Measurements from ENCODE around the gene SAMD14.

SAMD14 gene

DNA sequence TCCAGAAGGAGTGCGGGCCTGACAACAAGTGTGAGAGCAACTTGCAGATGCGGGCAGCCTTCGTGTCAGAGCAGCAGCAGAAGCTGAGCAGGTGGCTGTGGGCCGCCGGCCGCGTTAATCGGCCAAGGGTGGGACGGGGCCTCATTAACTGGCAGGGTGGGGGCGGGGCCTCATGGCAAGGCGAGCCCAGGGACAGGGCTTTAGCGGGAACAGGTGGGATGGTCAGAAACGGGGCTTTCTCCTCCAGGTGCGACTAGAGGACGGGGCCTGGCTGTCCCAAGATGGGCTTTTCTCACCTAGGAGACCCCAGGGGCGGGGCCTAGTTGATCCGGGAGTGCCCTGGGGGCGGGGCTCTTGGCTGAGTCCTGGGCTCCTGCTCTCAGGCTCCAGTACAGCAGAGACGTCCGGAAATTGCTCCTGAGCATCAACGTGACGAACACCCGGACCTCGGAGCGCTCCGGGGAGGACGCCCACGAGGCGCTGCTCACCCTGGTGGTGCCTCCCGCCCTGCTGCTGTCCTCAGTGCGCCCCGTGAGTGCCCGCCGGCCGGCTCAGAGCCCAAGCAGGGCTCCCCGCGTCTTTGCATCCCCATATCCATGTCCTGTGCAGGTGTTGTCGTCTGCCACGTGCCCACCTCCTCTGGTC lies 53.2 kb downstream of the SAMD14 start:
- no peak for TF ChIP-seq ZNF565 (CRISPR knock-in tag; conservative IDR thresholded peaks at IDR 0.05; ENCODE audit: low read depth)
- TF ChIP-seq, protein P1, sequence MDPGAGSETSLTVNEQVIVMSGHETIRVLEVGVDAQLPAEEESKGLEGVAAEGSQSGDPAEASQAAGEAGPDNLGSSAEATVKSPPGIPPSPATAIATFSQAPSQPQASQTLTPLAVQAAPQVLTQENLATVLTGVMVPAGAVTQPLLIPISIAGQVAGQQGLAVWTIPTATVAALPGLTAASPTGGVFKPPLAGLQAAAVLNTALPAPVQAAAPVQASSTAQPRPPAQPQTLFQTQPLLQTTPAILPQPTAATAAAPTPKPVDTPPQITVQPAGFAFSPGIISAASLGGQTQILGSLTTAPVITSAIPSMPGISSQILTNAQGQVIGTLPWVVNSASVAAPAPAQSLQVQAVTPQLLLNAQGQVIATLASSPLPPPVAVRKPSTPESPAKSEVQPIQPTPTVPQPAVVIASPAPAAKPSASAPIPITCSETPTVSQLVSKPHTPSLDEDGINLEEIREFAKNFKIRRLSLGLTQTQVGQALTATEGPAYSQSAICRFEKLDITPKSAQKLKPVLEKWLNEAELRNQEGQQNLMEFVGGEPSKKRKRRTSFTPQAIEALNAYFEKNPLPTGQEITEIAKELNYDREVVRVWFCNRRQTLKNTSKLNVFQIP (CRISPR knock-in tag; IDR thresholded peaks at IDR 0.05; ENCODE audit: borderline replicate concordance, low read depth) = no peak
- no peak for TF ChIP-seq ARNTL (CRISPR knock-in tag; IDR thresholded peaks at IDR 0.05; ENCODE audit: borderline replicate concordance, low read depth)
- TF ChIP-seq TCF4 (CRISPR knock-in tag; IDR thresholded peaks at IDR 0.05; ENCODE audit: borderline replicate concordance) = no peak
- no peak for ATAC-seq

DNA sequence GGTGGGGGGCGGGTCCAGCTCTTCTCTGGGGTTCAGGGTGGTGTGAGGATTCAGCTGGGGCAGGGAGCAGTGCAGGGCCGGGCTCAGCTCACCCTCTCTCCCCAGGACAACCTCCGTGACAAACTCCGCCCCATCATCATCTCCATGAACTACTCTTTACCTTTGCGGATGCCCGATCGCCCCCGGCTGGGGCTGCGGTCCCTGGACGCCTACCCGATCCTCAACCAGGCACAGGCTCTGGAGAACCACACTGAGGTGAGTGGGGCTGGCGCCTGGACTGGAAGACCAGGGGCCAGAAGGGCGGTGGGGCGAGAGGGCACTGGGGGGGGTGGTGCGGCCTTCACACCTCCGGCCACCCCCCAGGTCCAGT lies 53.8 kb downstream of the SAMD14 start:
- TF ChIP-seq, protein P2, sequence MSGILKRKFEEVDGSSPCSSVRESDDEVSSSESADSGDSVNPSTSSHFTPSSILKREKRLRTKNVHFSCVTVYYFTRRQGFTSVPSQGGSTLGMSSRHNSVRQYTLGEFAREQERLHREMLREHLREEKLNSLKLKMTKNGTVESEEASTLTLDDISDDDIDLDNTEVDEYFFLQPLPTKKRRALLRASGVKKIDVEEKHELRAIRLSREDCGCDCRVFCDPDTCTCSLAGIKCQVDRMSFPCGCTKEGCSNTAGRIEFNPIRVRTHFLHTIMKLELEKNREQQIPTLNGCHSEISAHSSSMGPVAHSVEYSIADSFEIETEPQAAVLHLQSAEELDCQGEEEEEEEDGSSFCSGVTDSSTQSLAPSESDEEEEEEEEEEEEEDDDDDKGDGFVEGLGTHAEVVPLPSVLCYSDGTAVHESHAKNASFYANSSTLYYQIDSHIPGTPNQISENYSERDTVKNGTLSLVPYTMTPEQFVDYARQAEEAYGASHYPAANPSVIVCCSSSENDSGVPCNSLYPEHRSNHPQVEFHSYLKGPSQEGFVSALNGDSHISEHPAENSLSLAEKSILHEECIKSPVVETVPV (CRISPR knock-in tag; IDR thresholded peaks at IDR 0.05) = no peak
- TF ChIP-seq GLIS3 (CRISPR knock-in tag; IDR thresholded peaks at IDR 0.05) (no peak), RARB (CRISPR knock-in tag; IDR thresholded peaks at IDR 0.05) (no peak), ZNF8 (CRISPR knock-in tag; IDR thresholded peaks at IDR 0.05) (no peak), BACH2 (CRISPR knock-in tag; IDR thresholded peaks at IDR 0.05; ENCODE audit: borderline replicate concordance) (no peak), OSR1 (CRISPR knock-in tag; IDR thresholded peaks at IDR 0.05) (no peak), ISL1 (CRISPR knock-in tag; IDR thresholded peaks at IDR 0.05) (no peak)
- TF ChIP-seq, protein P3, sequence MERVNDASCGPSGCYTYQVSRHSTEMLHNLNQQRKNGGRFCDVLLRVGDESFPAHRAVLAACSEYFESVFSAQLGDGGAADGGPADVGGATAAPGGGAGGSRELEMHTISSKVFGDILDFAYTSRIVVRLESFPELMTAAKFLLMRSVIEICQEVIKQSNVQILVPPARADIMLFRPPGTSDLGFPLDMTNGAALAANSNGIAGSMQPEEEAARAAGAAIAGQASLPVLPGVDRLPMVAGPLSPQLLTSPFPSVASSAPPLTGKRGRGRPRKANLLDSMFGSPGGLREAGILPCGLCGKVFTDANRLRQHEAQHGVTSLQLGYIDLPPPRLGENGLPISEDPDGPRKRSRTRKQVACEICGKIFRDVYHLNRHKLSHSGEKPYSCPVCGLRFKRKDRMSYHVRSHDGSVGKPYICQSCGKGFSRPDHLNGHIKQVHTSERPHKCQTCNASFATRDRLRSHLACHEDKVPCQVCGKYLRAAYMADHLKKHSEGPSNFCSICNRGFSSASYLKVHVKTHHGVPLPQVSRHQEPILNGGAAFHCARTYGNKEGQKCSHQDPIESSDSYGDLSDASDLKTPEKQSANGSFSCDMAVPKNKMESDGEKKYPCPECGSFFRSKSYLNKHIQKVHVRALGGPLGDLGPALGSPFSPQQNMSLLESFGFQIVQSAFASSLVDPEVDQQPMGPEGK (CRISPR knock-in tag; IDR thresholded peaks at IDR 0.05; ENCODE audit: borderline replicate concordance) = no peak
- no peak for ATAC-seq

DNA sequence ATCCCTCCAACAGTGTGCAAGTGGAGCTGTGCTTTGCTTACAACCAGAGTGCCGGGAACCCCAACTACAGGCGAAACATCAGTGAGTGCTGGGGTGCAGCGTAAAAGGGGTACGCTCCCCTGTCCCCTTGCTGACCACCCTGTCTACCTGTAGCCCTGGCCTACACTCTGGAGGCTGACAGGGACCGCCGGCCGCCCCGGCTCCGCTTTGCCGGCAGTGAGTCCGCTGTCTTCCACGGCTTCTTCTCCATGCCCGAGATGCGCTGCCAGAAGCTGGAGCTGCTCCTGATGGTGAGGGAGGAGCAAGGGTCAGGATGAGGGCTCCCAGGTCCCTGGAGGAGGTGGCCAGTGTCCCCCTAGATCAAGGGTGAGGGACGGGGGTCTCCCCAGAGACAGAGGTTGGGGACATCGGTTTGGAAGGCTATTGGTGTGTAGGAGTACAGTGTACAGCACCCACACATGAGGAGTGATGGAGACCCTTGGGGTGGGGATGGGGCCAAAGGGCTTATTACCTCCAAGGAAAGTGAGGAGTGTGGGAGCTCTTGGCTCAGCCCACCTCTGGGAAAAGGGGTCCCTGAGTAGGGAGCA lies 54.4 kb downstream of the SAMD14 start:
- ATAC-seq = no peak
- TF ChIP-seq TCF4 (CRISPR knock-in tag; IDR thresholded peaks at IDR 0.05; ENCODE audit: borderline replicate concordance) = no peak
- TF ChIP-seq SNAI2 (CRISPR knock-in tag; IDR thresholded peaks at IDR 0.05) = no peak
- no peak for TF ChIP-seq PPARA (CRISPR knock-in tag; IDR thresholded peaks at IDR 0.05; ENCODE audit: borderline replicate concordance)
- TF ChIP-seq OSR1 (CRISPR knock-in tag; IDR thresholded peaks at IDR 0.05) = no peak
- no peak for TF ChIP-seq ZNF70 (CRISPR knock-in tag; IDR thresholded peaks at IDR 0.05)
- TF ChIP-seq, protein P2 (CRISPR knock-in tag; IDR thresholded peaks at IDR 0.05) = no peak
- TF ChIP-seq ZC3H10 (CRISPR knock-in tag; IDR thresholded peaks at IDR 0.05) = no peak
- no peak for TF ChIP-seq CSDC2 (CRISPR knock-in tag; IDR thresholded peaks at IDR 0.05)
- TF ChIP-seq ARNTL (CRISPR knock-in tag; IDR thresholded peaks at IDR 0.05; ENCODE audit: borderline replicate concordance, low read depth) = no peak
- no peak for TF ChIP-seq ZNF565 (CRISPR knock-in tag; conservative IDR thresholded peaks at IDR 0.05; ENCODE audit: low read depth)
- TF ChIP-seq, protein P4, sequence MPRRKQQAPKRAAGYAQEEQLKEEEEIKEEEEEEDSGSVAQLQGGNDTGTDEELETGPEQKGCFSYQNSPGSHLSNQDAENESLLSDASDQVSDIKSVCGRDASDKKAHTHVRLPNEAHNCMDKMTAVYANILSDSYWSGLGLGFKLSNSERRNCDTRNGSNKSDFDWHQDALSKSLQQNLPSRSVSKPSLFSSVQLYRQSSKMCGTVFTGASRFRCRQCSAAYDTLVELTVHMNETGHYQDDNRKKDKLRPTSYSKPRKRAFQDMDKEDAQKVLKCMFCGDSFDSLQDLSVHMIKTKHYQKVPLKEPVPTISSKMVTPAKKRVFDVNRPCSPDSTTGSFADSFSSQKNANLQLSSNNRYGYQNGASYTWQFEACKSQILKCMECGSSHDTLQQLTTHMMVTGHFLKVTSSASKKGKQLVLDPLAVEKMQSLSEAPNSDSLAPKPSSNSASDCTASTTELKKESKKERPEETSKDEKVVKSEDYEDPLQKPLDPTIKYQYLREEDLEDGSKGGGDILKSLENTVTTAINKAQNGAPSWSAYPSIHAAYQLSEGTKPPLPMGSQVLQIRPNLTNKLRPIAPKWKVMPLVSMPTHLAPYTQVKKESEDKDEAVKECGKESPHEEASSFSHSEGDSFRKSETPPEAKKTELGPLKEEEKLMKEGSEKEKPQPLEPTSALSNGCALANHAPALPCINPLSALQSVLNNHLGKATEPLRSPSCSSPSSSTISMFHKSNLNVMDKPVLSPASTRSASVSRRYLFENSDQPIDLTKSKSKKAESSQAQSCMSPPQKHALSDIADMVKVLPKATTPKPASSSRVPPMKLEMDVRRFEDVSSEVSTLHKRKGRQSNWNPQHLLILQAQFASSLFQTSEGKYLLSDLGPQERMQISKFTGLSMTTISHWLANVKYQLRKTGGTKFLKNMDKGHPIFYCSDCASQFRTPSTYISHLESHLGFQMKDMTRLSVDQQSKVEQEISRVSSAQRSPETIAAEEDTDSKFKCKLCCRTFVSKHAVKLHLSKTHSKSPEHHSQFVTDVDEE (CRISPR knock-in tag; IDR thresholded peaks at IDR 0.05) = no peak
- no peak for TF ChIP-seq TOX (CRISPR knock-in tag; IDR thresholded peaks at IDR 0.05; ENCODE audit: borderline replicate concordance)
- no peak for TF ChIP-seq ZNF8 (CRISPR knock-in tag; IDR thresholded peaks at IDR 0.05)
